ENCODE measurements around the gene INHBE.
"Not testable (repeated sequence)": the region's sequence is repeated elsewhere in the genome, so short reads cannot be mapped to it uniquely, and the experiment has no call there.

Gene INHBE

DNA sequence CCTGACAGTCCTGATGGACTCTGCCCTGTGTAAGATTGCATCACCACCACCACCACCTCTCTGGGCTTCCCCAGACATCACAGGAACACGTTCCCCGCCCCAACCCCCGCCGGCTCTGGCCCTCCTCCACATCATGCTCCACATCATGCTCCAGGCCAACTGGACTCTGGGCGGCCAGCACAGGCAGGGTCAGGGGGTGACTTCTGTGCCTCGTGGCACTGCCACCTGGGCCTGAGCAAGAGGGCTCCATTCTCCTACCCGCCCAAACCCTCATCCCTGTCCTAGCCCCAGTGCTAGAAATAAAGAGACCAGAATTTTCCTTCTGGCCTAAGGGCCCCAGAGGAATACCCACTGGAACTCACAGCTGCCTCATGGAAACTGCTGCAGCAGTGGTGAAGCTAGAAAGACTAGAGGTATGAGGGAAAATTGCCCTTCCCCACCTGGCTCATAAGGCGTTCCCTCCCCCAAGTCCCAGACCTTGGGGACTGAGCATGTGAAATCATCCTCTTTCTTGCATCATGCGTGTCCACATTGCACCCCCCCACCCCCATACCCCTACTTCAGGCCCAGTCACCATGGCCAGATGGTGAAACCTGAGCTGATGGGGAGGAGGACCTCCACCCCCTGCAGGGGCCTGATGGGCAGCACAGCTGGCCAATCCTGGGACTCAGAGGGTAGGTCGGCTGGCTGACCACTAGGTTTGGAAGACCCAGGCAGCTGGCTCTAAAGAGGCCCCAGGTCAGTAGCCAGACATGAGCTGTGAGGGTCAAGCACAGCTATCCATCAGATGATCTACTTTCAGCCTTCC lies at the start of gene INHBE:
TSS of gene INHBE (plus strand) at position 742 of the 808 bp plus-strand sequence. CDS start 230 bp downstream, outside the sequence.
- DNase-seq (ENCODE audit: low read depth) = no peak

DNA sequence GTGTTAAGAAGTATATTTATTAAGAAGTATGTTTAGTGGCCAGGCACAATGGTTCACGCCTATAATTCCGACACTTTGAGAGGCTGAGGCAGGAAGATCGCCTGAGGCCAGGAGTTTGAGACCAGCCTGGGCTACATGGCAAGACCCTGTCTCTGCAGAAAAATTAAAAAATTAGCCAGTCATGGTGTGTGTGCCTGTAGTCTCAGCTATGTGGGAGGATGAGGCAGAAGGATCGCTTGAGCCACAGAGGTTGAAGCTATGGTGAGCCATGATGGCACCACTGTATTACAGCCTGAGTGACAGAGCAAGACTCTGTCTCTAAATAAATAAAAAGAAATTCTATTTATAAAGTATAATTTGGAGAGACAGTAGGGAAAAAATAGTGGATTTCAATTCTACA lies 44.6 kb upstream of the INHBE start:
- no peak for DNase-seq (ENCODE audit: low read depth)

GRCh38 chr12:57414160-57414559 lies 40.9 kb upstream of the INHBE start:
- not testable (repeated sequence) for DNase-seq (ENCODE audit: low read depth)

- DNase-seq (ENCODE audit: low read depth) = no peak
Measured at GRCh38 chr12:57415088-57415487, 40.0 kb upstream of the INHBE start.

- no peak for DNase-seq (ENCODE audit: low read depth)
Measured at GRCh38 chr12:57416039-57416996, 38.8 kb upstream of the INHBE start.

GRCh38 chr12:57418255-57418654 lies 36.9 kb upstream of the INHBE start:
- no peak for DNase-seq (ENCODE audit: low read depth)

- DNase-seq (ENCODE audit: low read depth) = no peak
Measured at GRCh38 chr12:57419495-57419894, 35.6 kb upstream of the INHBE start.

- no peak for DNase-seq (ENCODE audit: low read depth)
Measured at GRCh38 chr12:57420482-57420881, 34.6 kb upstream of the INHBE start.

DNA sequence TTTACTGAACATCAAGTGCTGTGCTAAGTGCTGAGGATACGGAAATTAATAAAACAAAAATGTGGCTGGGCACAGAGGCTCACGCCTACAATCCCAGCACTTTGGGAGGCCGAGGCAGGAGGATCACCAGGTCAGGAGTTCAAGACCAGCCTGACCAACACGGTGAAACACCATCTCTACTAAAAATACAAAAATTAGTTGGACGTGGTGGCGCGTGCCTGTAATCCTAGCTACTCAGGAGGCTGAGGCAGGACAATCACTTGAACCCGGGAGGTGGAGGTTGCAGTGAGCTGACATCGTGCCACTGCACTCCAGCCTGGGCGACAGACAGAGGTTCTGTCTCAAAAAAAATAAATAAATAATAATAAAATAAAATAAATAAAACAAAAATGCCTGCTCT lies 28.2 kb upstream of the INHBE start:
- DNase-seq (ENCODE audit: low read depth) = not testable (repeated sequence)

GRCh38 chr12:57428965-57429364 lies 26.1 kb upstream of the INHBE start:
- no peak for DNase-seq (ENCODE audit: low read depth)

- DNase-seq (ENCODE audit: low read depth) = no peak
Measured at GRCh38 chr12:57429473-57430111, 25.5 kb upstream of the INHBE start.

- DNase-seq (ENCODE audit: low read depth) = peak; percentile 36
Measured at GRCh38 chr12:57430112-57430930, 24.8 kb upstream of the INHBE start.

GRCh38 chr12:57430931-57431566 lies 24.1 kb upstream of the INHBE start, which contains the start of gene R3HDM2:
Gene R3HDM2 (minus strand): TSS chr12:57431043. CDS start chr12:57310428, 120,615 bp downstream.
- DNase-seq (ENCODE audit: low read depth) = peak; percentile 93

DNA sequence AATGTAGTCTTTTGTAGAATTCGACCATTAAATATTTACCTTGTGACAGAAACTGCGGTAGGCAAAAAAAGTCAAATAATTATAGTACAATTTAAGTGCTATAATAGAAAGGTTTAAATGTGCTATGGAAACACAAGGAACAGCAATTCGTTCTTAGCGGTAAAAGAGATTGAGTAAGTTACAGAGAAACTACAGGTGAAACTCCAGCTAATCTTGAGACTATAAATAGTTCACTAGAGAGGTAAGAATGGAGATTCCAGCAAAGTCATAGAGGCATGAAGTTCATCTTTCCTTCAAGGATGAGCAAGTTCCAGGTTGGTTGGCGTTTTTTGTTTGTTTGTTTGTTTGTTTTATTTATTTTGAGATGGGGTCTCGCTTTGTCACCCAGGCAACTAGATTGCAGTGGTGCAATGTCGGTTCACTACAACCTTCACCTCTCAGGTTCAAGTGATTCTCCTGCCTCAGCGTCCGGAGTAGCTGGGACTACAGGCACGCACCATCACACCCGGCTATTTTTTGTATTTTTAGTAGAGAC lies 23.4 kb upstream of the INHBE start:
- no peak for DNase-seq (ENCODE audit: low read depth)

- no peak for DNase-seq (ENCODE audit: low read depth)
Measured at GRCh38 chr12:57433370-57433769, 21.7 kb upstream of the INHBE start.

DNA sequence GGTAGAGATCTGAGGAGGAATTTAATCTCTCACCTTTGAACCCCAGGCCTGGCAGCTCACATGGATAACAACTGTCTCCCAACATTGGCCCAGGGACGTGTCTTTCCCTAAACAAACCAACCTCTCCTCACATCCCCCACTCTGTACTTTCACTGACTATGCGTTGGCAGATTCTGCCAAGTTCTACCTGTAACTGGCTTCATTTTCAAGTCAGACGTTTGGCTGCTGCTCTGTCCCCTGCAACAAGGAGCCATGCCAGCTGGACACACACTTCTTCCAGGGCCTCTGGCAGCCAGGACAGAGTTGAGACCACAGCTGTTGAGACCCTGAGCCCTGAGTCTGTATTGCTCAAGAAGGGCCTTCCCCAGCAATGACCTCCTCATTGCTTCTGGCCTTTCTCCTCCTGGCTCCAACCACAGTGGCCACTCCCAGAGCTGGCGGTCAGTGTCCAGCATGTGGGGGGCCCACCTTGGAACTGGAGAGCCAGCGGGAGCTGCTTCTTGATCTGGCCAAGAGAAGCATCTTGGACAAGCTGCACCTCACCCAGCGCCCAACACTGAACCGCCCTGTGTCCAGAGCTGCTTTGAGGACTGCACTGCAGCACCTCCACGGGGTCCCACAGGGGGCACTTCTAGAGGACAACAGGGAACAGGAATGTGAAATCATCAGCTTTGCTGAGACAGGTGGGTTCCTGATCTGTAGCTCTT lies 20.4 kb upstream of the INHBE start, which contains the start of gene INHBC:
TSS of gene INHBC (plus strand) at position 268 of the 707 bp plus-strand sequence. CDS start at position 371, 103 bp downstream.
- no peak for DNase-seq (ENCODE audit: low read depth)

- no peak for DNase-seq (ENCODE audit: low read depth)
Measured at GRCh38 chr12:57435293-57435692, 19.8 kb upstream of the INHBE start.

DNA sequence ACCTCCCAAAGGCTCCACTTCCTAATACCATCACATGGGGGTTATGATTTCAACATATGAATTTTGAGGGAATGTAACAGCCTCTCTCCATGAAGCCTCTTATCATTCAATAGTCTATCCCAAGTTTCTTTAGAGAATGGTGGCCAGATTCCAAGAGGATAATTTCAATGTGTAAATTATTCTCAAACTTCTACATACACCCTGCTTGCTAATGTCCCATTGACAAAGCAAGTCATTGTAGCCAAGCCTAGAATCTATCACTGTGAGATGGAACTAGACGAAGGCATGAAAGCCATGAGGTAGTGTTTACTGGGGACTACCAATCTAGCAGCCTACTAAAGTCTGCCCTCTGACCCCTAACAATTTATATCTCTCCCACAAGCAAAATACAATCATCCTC lies 16.7 kb upstream of the INHBE start:
- DNase-seq (ENCODE audit: low read depth) = no peak

- no peak for DNase-seq (ENCODE audit: low read depth)
Measured at GRCh38 chr12:57439762-57440266, 15.3 kb upstream of the INHBE start.

DNA sequence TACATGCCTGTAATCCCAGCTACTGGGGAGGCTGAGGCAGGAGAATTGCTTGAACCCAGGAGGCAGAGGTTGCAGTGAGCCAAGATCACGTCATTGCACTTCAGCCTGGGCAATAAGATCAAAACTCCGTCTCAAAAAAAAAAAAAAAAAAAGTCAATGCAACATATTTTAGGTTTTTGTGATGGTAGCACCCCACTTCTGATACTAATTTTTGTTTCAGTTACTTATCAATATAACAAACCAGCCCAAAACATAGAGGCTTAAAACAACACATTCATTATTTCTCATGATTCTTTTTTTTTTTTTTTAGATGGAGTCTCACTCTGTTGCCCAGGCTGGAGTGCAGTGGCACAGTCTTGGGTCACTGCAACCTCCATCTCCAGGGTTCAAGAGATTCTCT lies 13.7 kb upstream of the INHBE start:
- not testable (repeated sequence) for DNase-seq (ENCODE audit: low read depth)

All from stimulated activated CD8-positive, alpha-beta memory T cell treated with anti-CD3 and anti-CD28 coated beads, Interleukin-4, amount 100 ng/mL, for 24 hours (primary cell).